Measurements from ENCODE around the gene PIEZO2. TPM values are rescaled to one million over a fixed set of nuclear protein-coding genes. Genes with fewer than 3 reads are reported as not detected.
"Not testable (repeated sequence)": the region's sequence is repeated elsewhere in the genome, so short reads cannot be mapped to it uniquely, and the experiment has no call there.

PIEZO2 gene
- total and polyA plus RNA-seq, 10 donors = 0.42 to 13.0 (median 8.0) TPM

GRCh38 chr18:10936176-10937053 lies 213.0 kb downstream of the PIEZO2 start:
- Histone ChIP-seq H3K27me3 (replicated peaks in 1 of 7) (no peaks in the 10 kb centered on the region), H3K4me3 (no peak overlapping the region), H3K9me3 (peaks cover 0 to 2% (median 0%) of the 10 kb centered on the region in 8 donors), H3K27ac (peak overlapping the region in 3 of 8 donors; percentile 5 to 34 (median 14)), H3K4me1 (peaks cover 0 to 6% (median 2%) of the 10 kb centered on the region in 6 donors), H3K36me3 (no peaks in the 10 kb centered on the region)
- 64 to 81% (median 73%) methylated on average over 9 of the region's 9 CpGs for WGBS, 5 donors
- no peak for DNase-seq
- no peak for TF ChIP-seq POLR2A (IDR thresholded peaks at IDR 0.05)
- TF ChIP-seq POLR2AphosphoS5 (IDR thresholded peaks at IDR 0.05) = no peak
- TF ChIP-seq CTCF (IDR thresholded peaks at IDR 0.05 in 8 of 11, conservative IDR thresholded peaks at IDR 0.05 in 3 of 11) = no peak
- intact Hi-C loops (cut with DNase I; ENCODE audit: low total_unique reads) = no loop called here

- no peaks in the 10 kb centered on the region for H3K9me3 ChIP-seq
- H3K27ac ChIP-seq = no peak overlapping the region
- WGBS, 5 donors = 88 to 96% (median 93%) methylated on average over 7 of the region's 7 CpGs
- intact Hi-C loops (cut with DNase I; ENCODE audit: low total_unique reads) = no loop called here
- peaks cover 0 to 6% (median 2%) of the 10 kb centered on the region in 6 donors for H3K4me1 ChIP-seq
- no peak for TF ChIP-seq CTCF (IDR thresholded peaks at IDR 0.05 in 8 of 11, conservative IDR thresholded peaks at IDR 0.05 in 3 of 11)
- no peak for TF ChIP-seq POLR2A (IDR thresholded peaks at IDR 0.05)
- no peak for TF ChIP-seq POLR2AphosphoS5 (IDR thresholded peaks at IDR 0.05)
- no peak overlapping the region for H3K4me3 ChIP-seq
- DNase-seq = no peak
- H3K27me3 ChIP-seq (replicated peaks in 1 of 7) = no peaks in the 10 kb centered on the region
- H3K36me3 ChIP-seq = no peaks in the 10 kb centered on the region
These were observed 213.8 kb downstream of the PIEZO2 start for GRCh38 chr18:10935588-10935987.

- DNase-seq; H3K36me3 ChIP-seq; H3K4me1 ChIP-seq; H3K27ac ChIP-seq; H3K4me3 ChIP-seq; H3K27me3 ChIP-seq (replicated peaks in 1 of 7); intact Hi-C loops (cut with DNase I; ENCODE audit: low total_unique reads); H3K9me3 ChIP-seq: not testable (repeated sequence)
- 79 to 84% (median 79%) methylated on average over 3 of the region's 3 CpGs for WGBS, 5 donors
These were observed 215.7 kb downstream of the PIEZO2 start for GRCh38 chr18:10933648-10934047.

GRCh38 chr18:10930076-10930475 lies 219.3 kb downstream of the PIEZO2 start:
- Histone ChIP-seq H3K36me3 (no peaks in the 10 kb centered on the region), H3K27me3 (replicated peaks in 1 of 7) (no peaks in the 10 kb centered on the region), H3K9me3 (no peaks in the 10 kb centered on the region), H3K4me1 (peaks cover 0 to 16% (median 5%) of the 10 kb centered on the region in 6 donors), H3K4me3 (no peak overlapping the region), H3K27ac (no peak overlapping the region)
- no peak for DNase-seq
- intact Hi-C loops (cut with DNase I; ENCODE audit: low total_unique reads) = no loop called here
- TF ChIP-seq POLR2AphosphoS5 (IDR thresholded peaks at IDR 0.05) = no peak
- no peak for TF ChIP-seq POLR2A (IDR thresholded peaks at IDR 0.05)
- TF ChIP-seq CTCF (IDR thresholded peaks at IDR 0.05 in 8 of 11, conservative IDR thresholded peaks at IDR 0.05 in 3 of 11) = no peak
- WGBS, 5 donors = 36 to 78% (median 68%) methylated on average over 2 of the region's 2 CpGs

Data from spleen (tissue), 11 donors.